ENCODE results near the gene NOS2.
A peak's percentile ranks its signal among the peaks of the same experiment; 100 is the strongest.
"Not testable (repeated sequence)": the region's sequence is repeated elsewhere in the genome, so short reads cannot be mapped to it uniquely, and the experiment has no call there.

NOS2 gene

DNA sequence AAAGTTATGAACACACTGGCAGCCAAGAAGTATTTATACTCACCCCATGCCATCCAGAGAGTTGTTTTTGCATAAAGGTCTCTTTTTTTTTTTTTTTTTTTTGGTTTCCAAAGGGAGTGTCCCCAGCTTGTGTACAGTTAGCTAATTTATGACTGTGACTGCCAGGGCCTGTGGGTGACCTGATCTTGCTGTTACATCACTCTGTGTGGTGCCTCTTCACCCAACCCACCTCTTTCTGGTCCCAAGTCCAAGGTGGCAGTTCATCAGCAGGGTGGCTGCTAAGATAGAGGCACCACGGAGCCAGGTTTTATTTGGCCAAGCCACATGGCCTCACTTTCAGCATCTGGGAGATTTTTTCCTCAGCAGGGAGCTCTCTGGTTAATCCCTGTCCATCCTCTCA, at the start of gene NOS2:
TSS of gene NOS2 (minus strand) at position 8 of the 400 bp plus-strand sequence. CDS start 1,720 bp downstream, outside the sequence.
- DNase-seq: no peak

DNA sequence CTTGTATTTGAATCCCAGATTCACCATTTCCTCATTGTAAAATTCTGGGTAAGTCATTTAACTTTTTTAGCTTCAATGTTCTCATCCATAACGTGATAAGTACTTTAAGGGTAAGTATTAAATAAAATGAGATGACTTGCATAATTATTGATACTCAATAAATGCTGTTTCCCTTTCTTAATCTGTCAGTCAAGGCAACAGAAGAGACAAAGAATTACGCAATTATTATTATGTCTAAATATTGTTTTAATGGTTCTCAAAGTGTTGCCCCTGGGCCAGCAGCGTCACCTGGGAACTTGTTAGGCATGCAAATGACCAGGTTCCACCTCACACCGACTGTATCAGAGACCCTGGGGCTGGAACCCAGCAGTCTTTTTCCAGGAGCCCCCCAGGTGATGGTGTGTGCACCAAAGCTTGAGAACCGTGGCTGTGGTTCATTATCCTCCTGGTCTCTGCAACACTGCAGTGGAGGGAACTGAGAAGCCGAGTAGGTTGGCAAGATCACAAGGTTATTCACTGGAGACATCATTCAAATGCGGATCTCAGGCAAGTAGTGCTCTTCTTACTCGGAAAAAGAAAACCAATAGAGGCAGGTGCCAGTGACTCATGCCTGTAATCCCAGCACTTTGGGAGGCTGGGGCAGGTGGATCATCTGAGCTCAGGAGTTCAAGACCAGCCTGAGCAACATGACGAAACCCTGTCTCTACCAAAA, 49.3 kb upstream of the NOS2 start:
- no peak for DNase-seq

DNA sequence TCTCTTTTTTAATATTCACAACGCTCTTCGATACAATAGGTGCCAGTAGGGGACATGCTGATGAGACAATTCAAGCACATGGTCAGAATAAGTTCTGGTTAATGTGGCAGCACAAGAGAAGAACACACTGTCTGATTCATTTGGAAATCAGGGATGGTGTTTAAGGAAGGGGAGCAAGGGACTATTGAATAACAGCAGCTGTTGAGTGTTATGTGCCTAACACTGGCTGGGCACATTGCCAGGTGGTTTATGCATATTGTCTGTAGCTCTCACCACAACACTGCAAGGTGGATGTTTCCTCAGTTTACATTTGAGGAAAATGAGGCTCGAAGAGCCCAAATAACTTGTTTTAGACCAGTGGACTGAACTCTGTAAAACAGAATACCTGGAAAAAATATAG, 48.6 kb upstream of the NOS2 start:
- DNase-seq: no peak

DNA sequence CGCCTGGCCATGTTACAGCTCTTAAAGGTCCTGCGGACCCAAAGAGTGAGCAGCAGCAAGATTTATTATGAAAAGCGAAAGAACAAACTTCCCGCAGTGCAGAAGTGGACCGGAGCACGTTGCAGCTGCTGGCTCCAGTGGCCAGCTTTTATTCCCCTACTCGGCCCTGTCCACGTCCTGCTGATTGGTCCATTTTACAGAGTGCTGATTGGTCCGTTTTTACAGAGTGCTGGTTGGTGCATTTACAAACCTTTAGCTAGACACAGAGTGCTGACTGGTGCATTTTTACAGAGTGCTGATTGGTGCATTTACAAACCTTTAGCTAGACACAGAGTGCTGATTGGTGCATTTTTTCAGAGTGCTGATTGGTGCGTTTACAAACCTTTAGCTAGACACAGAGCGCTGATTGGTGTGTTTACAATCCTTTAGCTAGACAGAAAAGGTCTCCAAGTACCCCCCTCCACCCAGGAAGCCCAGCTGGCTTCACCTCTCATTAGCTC, 46.5 kb upstream of the NOS2 start:
- DNase-seq: not testable (repeated sequence)

DNA sequence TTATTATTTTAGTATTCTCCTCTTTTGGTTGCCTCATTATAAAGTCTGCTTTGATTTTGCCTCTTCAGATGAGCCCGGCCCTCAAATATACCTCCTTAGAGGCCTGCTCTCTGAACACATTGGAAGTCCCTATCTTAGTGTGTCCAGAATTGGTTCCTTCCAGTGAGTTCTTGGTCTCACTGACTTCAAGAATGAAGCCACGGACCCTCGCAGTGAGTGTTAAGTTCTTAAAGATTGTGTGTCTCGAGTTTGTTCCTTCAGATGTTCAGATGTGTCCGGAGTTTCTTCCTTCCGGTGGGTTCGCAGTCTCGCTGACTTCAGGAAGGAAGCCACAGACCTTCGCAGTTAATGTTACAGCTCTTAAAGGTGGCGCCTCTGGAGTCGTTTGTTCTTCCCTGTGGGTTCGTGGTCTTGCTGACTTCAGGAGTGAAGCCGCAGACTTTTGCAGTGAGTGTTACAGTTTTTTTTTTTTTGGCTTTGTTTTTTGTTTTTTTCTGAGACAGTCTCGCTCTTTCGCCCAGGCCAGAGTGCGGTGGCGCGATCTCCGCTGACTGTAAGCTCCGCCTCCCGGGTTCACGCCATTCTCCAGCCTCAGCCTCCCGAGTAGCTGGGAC, 45.8 kb upstream of the NOS2 start:
- DNase-seq: peak; percentile 24

DNA sequence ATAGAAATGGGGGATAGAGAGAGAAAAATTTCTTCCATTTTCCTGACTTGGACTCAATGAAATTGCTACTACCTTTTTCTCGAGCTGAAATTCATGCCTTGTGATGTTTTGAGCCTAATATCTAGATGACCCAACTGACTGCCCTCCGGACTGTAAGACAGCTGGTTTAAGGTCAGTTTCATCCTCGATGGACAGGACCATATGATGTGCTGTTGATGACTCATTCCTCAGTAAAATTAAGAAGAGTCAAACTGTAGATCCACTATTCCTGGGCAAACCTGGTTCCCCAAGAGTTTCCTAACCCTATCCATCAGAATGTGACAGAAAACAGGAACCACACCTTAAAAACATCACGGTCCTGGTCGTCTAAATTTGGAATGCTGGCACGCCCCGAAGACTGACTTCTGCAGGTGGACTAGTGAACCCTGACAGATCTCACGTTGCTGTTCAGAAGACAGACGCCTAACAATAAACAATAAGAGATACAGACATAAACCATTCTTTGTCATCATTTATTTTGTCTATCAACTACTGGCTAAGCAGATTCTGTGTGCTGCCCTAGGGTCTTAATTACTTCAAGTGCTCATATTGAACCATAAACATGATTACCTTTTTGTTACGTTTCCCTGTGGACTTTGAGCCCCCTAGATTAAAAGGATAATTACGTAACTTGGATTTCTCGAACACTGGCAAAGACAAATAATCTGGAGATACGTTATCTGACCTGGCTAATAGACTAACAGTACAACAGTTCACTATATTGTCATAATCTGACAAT, 45.1 kb upstream of the NOS2 start:
- DNase-seq: no peak

DNA sequence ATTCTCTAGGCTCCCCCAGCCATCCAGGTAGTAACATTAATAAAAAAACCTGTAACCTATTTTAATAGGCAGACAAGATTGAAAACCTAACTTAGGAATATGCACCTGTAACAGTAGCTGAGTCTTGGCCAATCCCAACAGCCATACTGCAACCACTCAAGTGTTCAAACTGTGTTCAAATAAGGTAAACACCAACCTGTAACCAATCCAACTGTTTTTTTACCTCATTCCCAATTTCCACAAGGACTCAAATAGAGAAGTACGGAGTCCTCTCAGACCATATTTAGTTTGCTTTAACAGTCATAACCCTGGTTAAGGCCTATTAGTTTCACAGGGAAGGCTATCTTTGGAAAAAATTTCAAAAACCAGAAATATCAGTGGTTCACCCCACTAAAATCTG, 40.4 kb upstream of the NOS2 start:
- DNase-seq: no peak

DNA sequence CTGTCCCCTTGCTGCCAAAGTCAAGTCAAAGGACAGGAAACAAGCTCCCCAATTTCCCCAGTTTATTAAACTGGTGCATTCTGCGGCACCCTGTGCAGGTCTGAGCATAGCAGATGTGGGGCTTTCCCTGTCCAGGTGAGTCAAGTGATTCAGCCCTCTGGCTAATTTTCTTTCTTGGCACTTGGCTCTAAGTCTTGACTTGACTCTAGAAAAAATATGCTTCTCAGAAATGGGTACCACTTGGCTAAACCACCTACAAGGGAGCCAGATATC, 40.0 kb upstream of the NOS2 start:
- DNase-seq: not testable (repeated sequence)

DNA sequence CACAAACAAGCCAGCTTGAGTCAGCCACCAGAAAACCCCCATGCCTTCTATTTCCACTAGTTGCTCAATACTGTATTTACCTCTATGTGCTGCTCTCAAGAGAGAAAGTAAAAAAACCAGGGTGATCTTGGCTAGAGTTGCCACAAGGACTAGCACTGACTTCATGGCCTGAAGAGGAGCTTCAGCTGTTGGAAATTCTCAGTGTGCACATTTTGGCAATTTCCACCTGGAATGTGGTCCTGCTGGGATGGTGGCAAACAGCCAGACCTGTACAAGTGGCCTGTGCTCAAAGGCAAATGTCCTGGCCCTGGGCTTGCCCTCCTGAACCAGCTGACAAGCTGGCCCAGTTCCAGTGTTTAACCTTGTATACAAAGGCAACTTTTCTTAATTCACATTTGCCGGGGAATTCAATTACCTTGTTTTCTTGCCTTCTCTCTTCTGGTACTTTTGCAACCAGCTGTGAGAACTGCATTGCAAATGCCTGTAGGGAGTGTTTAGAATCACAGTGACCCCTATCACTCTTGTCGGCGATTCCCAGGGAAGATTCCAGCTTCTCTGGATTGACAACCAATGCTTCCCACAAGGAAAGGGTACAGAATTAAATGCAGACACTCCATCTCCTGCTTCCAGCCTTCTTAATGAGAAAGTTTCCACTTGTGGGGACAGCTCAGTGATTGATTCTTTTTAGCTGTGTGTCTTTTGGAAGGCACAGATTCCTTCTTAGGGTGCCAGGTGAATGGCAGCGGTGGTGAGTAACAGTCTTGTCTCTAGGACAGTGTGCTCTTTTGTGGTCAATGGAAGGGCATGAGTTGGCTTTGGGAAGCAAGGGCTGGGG, 39.5 kb upstream of the NOS2 start:
- not testable (repeated sequence) for DNase-seq

DNA sequence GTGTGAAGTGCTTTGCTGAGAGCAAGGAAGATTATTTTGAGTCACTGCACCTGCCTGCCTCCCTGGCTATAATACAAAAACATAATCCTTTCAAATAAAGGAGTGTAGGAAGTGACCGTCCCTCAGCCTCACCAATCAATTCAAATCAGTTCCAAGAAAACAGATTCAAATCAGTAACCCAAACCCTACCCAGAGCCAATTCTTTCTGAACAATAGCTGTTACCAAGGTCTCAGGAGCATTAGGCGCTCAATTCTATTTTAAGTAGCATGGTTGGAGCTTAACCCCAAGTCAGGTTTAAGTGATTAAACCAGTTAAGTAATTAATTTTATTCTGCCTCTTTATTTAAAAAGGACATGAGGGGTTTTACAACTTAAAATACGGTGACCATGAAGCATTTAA, 38.3 kb upstream of the NOS2 start:
- not testable (repeated sequence) for DNase-seq

DNA sequence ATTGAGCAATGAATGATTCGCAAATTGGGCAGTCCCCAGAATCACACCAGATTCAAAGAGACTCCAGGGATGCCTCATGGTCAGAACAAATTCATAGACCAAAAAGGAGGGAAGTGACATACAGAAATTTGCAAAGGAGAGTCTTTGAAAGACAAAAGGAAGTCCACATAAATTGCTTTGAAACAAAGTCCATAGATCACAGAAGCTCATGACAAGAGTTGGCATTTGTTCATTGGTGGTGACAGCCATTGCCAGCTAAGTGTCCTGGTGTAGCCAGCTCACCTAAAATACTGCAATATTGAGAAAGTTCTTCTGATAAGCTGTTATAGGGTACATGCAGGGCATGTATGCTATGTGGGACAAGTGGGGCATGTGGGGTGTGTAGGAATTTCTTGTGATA, 37.4 kb upstream of the NOS2 start:
- not testable (repeated sequence) for DNase-seq

DNA sequence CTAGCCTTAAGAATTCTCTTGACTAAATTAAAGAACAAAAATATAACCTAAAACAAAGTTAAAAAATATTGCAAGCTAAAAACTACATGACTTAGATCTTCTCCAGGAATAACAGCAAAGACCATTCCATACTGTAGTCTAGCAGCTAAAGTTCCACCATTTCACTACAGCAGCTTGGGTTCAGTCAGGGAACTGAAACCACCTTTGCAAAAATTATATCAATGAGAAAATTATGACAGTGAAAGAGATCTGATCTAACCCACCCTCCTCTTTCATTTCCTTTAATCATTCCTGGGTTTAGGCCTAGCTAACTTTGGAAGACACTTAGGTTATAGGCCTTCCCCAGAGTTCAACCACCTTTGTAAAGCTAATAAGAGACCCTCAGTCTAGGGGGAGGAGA, 36.3 kb upstream of the NOS2 start:
- DNase-seq: no peak

DNA sequence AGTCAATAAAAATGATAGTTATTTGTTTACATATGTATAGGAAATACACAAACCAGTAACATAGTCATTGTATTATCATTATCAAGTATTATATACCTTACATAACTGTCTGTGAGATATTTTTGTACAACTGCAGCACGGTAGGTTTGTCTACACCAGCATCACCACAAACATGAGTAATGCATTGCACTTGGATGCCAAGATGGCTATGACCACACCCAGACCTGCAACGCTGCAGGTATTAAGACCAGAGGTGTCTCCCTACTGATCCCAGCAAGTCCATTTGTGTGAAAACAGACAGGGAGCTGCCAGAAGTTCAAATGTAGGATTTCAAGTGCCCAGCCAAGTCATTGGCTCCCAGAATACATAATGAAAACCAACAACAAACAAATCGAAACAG, 34.2 kb upstream of the NOS2 start:
- DNase-seq: no peak

DNA sequence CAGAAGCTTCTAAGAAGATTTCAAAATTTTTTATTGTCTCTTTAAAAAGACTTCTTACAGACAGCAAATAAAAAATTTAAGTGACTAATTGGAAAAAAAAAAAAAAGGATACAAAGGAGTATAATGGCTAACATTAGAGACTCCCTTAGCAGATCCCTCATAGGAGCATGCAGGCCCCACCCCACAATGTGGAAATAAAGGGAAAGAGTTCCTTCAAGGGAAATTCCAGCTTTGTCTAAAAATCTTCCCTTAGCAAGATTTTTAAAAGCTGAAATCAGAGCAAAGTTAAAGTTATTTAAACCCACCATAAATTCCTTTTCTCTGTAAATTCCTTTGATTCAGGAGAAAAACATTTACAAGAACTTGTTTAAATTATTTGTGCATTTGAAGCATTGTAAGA, 32.5 kb upstream of the NOS2 start:
- no peak for DNase-seq

DNA sequence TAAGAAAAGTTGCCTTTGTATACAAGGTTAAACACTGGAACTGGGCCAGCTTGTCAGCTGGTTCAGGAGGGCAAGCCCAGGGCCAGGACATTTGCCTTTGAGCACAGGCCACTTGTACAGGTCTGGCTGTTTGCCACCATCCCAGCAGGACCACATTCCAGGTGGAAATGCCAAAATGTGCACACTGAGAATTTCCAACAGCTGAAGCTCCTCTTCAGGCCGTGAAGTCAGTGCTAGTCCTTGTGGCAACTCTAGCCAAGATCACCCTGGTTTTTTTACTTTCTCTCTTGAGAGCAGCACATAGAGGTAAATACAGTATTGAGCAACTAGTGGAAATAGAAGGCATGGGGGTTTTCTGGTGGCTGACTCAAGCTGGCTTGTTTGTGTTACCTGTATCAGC, 29.6 kb upstream of the NOS2 start:
- DNase-seq: not testable (repeated sequence)

DNA sequence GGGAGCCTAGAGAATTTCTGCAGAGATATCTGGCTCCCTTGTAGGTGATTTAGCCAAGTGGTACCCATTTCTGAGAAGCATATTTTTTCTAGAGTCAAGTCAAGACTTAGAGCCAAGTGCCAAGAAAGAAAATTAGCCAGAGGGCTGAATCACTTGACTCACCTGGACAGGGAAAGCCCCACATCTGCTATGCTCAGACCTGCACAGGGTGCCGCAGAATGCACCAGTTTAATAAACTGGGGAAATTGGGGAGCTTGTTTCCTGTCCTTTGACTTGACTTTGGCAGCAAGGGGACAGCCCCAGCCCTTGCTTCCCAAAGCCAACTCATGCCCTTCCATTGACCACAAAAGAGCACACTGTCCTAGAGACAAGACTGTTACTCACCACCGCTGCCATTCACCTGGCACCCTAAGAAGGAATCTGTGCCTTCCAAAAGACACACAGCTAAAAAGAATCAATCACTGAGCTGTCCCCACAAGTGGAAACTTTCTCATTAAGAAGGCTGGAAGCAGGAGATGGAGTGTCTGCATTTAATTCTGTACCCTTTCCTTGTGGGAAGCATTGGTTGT, 28.9 kb upstream of the NOS2 start:
- not testable (repeated sequence) for DNase-seq

DNA sequence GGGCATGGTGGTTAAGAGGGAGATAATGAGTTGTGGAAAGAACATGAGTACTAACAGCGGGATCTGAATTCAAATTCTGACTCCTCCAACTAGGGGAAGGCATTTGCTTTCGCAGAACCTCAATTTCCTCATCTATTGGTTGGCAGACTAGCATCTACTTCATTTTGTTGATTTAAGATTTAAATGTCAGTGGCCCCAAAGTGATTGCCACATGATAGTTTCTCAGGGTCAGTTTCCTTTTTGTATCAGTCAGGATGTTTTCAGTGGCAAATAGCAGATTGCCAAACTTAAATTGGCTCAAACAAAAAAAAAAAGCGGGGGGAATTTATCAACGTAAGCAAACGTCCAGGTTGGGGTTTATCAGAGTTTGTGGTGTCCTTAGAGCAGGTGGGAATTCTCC, 25.1 kb upstream of the NOS2 start:
- DNase-seq: no peak

DNA sequence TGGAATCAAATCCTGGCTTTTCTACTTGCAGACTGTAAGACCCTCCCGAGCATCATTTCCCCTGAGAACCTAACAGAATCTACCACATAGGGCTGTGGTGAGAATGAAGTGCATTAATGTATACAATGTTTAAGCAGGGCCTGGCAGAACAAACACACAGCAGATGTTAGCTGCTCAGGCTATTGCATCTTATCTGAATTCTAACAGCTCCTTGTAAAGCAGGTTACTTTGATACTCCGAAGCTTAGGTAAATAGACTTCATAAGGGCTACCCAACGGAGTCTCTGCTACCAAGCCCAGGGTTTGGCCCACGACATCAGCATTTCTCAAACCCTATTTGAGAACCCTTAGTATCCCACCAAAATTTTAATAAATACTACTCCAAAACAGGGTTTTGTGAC, 24.4 kb upstream of the NOS2 start:
- no peak for DNase-seq

DNA sequence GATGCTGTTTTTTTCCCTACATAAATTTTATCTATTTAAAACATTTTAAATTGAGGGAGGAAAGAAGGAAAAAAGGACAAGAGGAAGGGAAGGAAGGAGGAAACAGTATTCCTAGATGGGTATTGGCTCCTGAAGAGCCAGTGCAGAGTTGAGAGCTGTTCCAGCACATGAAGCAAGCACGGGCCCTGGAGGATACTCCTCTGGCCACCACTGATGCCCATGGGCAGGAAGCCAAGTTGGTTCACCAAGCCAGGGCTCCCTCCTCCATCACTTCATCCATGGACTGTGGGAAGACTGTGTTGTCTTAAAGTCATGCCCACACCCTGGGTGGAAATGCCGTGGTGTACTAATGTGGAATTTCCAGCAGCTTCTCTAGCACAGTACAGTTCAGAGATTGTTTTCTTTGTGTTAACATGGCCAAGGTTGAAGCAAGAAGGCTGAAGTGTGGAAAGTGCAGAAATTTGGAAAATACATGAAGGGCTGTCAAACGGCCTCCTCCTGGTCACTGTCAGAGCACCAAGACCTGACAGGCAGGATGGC, 23.9 kb upstream of the NOS2 start:
- no peak for DNase-seq

DNA sequence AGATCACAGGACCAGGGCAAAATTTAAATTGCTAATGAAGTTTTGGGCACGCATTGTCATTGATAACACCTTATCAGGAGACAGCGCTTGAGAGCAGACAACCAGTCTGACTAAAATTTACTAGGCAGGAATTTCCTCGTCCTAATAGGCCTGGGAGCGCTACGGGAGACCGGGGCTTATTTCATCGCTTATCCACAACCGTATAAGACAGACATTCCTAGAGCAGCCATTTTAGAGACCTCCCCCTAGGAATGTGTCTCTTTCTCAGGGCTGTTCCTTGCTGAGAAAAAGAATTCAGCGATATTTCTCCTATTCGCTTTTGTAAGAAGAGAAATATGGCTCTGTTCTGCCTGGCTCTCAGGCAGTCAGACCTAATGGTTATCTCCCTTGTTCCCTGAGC, 21.8 kb upstream of the NOS2 start:
- DNase-seq: not testable (repeated sequence)

DNA sequence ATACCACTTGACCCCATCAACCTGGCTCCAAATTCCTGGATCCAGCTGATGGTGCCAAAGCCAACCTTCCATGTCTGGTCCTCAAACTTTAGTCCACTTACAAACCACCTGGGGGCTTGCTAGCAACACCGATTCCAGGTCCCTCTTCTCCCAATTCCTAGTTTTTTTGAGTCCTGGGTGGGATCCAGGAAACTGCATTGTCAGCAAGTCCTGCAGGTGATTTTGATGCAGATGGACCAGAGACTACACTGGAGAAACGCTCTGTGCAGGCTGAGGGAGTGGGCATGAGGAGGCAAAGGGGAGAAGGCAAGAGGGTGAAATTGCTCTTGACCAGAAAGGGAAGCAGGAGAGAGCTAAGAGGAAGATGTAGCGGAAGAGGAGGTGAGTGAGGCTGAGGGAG, 21.0 kb upstream of the NOS2 start:
- DNase-seq: no peak

DNA sequence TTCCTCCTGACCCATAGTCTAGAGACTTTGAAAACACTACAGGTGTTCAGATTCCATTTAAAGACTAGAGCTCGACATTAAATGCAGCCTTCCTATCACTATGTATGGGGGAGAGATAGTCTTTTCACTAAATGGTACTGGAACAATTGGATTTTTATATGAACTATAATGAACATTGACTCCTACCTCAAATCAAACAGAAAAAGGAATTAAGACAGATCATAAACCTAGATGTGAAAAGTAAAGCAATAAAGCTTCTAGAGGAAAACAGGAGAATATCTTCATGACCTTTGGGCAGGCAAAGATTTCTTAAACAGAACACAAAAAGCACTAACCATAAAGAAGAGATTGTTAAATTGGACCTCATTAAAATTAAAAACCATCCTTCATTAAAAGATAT, 18.8 kb upstream of the NOS2 start:
- DNase-seq: no peak

All from activated CD8-positive, alpha-beta memory T cell treated with anti-CD3 and anti-CD28 coated beads, Interleukin-2, amount 50 U/mL, for 4 hours (primary cell).